Stimulated activated CD8-positive, alpha-beta memory T cell treated with anti-CD3 and anti-CD28 coated beads, Interleukin-4, amount 100 ng/mL, for 24 hours (primary cell): ENCODE results near the gene KMT2E.

ENCODE experiments used
- DNase-seq: peaks from one replicate; pipeline ENCODE4 v3.0.0-alpha.2; 2020; ENCODE audit warnings: low read depth

KMT2E gene

GRCh38 chr7:105079348-105079747, 65.3 kb downstream of the KMT2E start:
- DNase-seq, result no peak

GRCh38 chr7:105084581-105084980, 70.6 kb downstream of the KMT2E start:
- DNase-seq, result no peak

- no peak for DNase-seq
Observed at GRCh38 chr7:105086850-105087249, 72.8 kb downstream of the KMT2E start.

DNA sequence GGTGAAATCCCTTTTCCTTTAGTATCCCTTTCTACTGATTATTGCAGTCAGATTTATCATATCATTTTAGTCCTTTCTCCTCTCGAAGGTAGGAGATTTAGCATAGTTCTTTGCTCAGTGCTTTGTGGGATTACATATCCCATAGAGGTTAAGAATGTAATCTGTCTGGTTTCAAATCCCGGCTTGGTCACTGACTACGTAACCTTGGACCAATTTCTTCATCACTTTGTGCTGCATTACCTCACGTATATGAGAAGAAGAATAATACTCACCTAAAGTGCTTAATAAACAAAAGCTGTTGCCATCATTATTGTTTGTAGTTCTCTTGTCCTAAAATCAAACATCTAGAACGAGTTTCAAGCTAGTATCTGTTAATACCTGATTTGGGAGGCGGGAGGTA, 74.0 kb downstream of the KMT2E start:
- DNase-seq, result no peak

DNA sequence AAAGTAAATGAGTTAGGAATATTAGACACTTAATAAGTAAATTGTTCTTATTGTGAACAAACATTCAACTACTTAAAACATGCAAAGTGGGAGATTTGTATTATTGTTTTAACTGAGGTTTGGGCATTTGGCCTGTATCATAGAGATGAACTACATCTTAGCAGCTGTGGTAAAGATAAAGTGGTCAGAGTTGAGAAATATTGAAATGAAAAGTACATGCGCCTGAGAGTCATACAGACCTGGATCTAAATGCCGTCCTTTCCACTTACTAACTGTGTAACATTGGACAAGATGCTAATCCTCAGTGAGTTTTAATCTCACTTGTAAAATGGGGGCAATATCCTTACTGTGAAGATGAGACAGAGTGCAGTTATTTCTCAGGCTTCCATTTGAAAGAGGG, 74.5 kb downstream of the KMT2E start:
- DNase-seq, result no peak

GRCh38 chr7:105094966-105095365, 81.0 kb downstream of the KMT2E start:
- no peak for DNase-seq

GRCh38 chr7:105096306-105096705, 82.3 kb downstream of the KMT2E start:
- no peak for DNase-seq

GRCh38 chr7:105097619-105098018, 83.6 kb downstream of the KMT2E start:
- DNase-seq, result no peak

- no peak for DNase-seq
Observed at GRCh38 chr7:105098863-105099515, 85.0 kb downstream of the KMT2E start.

- DNase-seq, result no peak
Observed at GRCh38 chr7:105101864-105102263, 87.9 kb downstream of the KMT2E start.

DNA sequence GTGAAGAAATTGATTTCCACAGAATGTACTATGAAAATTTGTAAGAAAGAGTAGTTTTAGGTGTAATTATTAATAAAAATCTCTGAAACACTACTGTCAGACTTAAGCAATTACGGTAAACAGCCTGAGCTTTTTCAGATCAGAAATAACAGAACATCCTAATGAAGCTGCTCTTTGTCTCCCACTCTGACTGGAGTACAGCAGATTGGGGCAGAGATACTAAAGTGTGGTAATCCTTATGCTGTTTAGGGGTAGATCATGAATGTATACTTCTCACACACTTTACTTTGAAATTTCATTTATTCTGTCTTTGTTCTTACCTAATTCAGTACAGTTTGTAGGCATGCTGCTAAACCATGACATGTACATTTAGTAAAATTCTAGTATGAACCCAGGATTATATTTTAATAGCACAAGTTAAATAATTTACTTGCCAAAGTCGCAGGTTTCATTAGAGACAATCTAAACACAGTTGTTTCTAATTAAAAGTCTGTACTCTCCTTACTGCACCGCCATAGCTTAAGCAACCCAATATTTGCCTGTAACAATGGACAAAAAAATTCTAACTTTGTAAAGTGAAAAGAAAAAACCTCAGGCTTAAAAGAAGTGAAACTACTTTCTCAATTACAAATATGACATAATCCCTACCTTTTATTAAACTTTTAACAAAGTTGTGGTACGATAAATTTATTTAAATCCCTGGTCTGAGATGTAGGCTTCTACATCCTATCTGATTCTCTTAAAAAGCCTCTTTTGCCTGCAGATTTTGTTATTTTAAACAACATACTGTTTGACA, 88.8 kb downstream of the KMT2E start:
- no peak for DNase-seq

DNA sequence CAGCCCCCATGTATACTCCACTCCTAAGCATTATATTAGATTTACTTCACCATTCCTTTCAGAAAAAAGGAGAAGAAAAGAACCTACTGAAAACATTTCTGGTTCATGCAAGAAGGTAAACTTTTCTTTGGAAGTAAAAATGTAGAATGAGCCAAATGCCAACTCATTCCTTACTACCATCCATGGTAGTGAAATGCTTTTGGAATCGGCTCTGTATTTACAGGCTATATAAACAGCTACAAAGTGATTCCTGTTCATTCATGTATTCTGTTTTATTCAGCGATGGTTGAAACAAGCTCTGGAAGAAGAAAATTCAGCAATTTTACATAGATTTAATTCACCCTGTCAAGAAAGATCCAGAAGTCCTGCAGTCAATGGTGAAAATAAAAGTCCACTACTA, 91.6 kb downstream of the KMT2E start:
- DNase-seq, result no peak

- no peak for DNase-seq
Observed at GRCh38 chr7:105106473-105106872, 92.5 kb downstream of the KMT2E start.

GRCh38 chr7:105107458-105107857, 93.5 kb downstream of the KMT2E start:
- no peak for DNase-seq

DNA sequence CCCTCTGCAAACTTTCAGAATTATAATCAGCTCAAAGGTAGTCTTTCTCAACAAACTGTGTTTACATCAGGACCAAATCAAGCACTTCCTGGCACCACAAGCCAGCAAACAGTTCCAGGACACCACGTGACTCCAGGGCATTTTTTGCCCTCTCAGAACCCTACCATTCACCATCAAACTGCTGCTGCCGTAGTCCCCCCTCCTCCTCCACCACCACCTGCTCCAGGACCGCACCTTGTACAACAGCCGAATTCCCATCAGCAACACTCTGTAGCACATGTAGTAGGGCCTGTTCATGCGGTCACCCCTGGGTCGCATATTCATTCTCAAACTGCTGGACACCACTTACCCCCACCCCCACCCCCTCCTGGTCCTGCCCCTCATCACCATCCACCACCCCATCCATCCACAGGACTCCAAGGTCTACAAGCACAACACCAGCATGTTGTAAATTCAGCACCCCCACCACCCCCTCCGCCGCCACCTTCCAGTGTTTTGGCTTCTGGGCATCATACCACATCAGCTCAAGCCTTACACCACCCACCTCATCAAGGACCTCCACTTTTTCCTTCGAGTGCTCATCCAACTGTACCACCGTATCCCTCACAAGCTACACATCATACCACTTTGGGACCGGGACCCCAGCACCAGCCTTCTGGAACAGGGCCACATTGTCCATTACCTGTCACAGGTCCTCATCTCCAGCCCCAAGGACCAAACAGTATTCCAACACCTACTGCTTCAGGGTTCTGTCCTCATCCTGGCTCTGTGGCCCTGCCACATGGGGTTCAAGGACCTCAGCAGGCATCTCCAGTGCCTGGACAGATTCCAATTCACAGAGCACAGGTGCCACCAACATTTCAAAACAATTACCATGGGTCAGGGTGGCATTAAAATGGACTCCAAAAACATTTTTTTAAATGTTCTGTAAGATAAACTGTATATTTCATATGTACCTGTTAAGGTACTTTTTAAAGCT, 98.7 kb downstream of the KMT2E start:
- DNase-seq, result no peak

- DNase-seq, result no peak
Observed at GRCh38 chr7:105118612-105119600, 104.9 kb downstream of the KMT2E start.

- no peak for DNase-seq
Observed at GRCh38 chr7:105122619-105123018, 108.6 kb downstream of the KMT2E start.

DNA sequence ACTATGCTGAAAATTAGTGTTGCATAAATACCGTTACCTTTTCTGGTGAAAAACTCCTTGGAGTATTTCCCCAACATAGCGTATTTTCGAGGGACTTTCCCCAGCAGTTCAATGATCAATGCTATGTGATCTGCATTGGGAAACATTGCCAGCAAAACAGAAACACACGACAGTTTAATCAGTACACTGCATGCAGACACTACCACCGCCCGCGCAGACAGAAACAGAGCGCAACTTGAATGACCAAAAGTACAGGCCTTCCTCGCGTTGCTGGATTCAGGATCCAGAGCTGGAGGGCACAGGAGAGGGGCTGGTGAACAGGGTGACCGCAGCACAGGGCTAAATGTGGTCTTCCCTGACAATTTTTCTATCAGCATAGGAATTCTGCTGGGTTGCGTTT, 111.7 kb downstream of the KMT2E start:
- no peak for DNase-seq

DNA sequence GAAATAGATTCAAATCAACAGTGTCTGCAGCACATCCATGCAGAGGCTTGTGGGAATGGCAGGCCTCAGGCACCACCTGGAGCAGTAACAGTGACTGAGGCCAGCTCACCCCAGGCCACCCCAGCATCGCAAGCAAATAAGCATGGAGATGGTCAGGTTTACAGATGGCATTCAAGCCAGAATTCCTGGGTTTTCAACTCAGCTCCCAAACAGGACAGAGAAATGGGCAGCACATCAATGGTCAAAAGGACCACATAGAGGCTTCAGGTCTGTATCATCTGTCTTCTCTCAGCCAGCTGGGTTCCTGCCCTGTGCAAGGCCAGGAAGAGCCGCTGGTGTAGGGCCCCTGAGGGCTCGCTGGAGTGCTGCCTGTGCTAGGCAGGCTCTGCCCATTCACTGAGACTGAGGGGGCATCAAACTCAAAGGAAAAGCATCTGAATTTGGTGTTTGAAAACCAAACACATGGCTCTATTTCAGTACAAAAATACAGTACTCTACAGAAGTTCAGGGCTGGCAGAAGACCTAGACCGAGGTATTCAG, 112.5 kb downstream of the KMT2E start:
- no peak for DNase-seq

- DNase-seq, result no peak
Observed at GRCh38 chr7:105127179-105127578, 113.2 kb downstream of the KMT2E start.

GRCh38 chr7:105130048-105130447, 116.0 kb downstream of the KMT2E start:
- DNase-seq, result no peak
